ENCODE data around the gene UBE3B.

UBE3B gene

DNA sequence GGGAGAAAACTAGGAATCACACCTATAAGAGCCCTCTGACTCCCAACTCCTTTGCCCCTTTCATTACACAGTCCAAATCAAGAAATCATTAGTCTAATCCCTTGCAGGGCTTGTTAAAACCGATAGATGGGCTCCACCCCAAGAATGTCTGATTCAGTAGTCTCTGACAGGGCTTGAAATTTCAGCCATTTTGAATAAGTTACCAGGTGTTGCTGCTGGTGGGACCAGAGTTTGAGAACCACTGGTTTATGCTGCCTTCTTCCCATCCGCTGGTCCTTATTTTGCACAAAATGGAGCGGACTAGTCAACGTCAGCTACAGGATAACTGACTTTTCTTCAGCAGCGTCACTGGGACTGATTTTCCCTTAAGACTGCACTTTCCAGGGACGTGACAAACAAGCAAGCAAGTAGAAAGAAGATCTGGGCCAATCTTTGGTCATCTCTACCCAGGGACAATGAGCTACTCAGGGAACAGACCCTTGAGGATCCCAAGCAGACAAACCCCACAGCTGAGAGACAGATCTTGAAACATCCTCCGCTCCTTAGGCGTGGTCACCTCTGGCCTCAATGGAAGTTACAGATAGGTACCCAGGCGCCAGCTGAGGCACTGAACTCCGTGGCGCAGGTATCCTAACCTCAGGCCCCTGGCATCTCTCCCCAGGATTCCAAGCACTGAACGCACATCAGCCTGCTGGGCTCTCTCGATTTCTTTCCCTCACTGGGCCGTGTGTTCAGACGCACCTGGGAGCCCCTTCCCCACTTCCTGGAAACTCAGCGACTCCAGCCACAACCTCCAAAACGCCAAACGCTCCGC is 1.2 kb upstream of the UBE3B start:
- TF ChIP-seq POLR2A (IDR thresholded peaks at IDR 0.05; ENCODE audit: extremely low read depth, insufficient read length), result no peak
- no peak for TF ChIP-seq CTCF (IDR thresholded peaks at IDR 0.05; ENCODE audit: low read depth, low read length)
- no peak for TF ChIP-seq MAX (IDR thresholded peaks at IDR 0.05; ENCODE audit: low read depth, low read length)
- no peak for TF ChIP-seq MYC (IDR thresholded peaks at IDR 0.05; ENCODE audit: low read depth, low read length)
- peak overlapping the region; percentile 99 for H3K4me3 ChIP-seq (ENCODE audit: low read depth, low read length)
- no peak for DNase-seq (ENCODE audit: low read depth)

DNA sequence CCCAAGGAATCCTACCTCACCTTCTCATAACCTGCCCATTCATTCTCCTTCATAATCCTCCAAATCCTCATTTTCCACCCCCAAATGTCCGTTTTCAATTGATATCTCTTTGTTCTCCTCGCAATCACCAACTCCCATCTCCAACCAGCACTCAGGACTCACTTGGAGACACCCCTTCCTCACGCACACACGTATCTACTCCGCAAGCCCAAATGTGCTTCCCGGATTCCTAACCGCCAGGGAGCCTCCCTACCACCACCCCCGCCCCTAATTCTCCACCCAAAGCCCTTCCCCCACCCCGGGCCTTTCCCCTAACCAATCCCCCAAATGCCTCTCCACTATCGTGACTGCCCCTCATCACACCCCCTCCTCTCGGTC is 638 bp upstream of the UBE3B start:
- H3K4me3 ChIP-seq (ENCODE audit: low read depth, low read length), result peak overlapping the region; percentile 99
- no peak for DNase-seq (ENCODE audit: low read depth)
- TF ChIP-seq MYC (IDR thresholded peaks at IDR 0.05; ENCODE audit: low read depth, low read length) (no peak), MAX (IDR thresholded peaks at IDR 0.05; ENCODE audit: low read depth, low read length) (no peak), POLR2A (IDR thresholded peaks at IDR 0.05; ENCODE audit: extremely low read depth, insufficient read length) (no peak), CTCF (IDR thresholded peaks at IDR 0.05; ENCODE audit: low read depth, low read length) (no peak)

DNA sequence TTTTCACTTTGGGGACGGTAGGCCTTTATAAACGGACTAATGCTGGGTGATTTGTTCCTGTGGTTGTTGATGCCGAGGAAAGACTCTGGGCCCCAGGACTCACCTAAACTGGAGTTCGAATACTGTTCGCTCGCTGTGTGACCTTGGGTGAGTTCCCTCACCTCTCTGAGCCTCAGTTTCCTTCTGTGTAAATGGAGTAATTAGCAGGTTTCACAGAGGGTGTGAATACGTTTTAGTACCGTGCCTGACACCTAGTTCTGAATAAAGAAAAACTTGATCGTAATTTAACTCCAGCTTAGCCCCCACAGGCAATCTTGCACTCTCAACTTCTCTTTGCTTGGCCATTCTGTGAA is 505 bp downstream of the UBE3B start:
- DNase-seq (ENCODE audit: low read depth), result no peak
- TF ChIP-seq MAX (IDR thresholded peaks at IDR 0.05; ENCODE audit: low read depth, low read length), result no peak
- TF ChIP-seq MYC (IDR thresholded peaks at IDR 0.05; ENCODE audit: low read depth, low read length), result no peak
- TF ChIP-seq POLR2A (IDR thresholded peaks at IDR 0.05; ENCODE audit: extremely low read depth, insufficient read length), result no peak
- no peak for TF ChIP-seq CTCF (IDR thresholded peaks at IDR 0.05; ENCODE audit: low read depth, low read length)
- peak overlapping the region; percentile 99 for H3K4me3 ChIP-seq (ENCODE audit: low read depth, low read length)

DNA sequence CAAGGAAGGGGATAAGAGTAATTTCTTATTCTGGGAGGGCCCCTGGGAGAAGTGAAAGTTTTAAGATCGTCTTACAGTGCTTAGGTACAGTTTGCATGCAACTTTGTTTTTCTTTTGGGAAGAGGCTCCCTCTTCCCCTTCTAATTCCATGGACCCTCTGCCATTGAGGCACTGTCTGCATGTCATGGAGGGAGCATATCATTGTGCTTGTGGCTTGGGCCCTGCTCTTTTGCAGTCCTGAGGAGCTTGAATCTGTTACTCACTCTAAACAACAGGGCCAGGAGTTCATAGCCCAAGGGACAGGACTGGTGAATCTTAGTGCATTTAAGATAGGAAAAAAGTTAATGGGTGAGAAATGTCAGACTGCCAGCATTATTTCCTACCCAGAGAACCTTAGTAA is 2.3 kb downstream of the UBE3B start:
- no peak for DNase-seq (ENCODE audit: low read depth)
- TF ChIP-seq CTCF (IDR thresholded peaks at IDR 0.05; ENCODE audit: low read depth, low read length) (no peak), POLR2A (IDR thresholded peaks at IDR 0.05; ENCODE audit: extremely low read depth, insufficient read length) (no peak), MAX (IDR thresholded peaks at IDR 0.05; ENCODE audit: low read depth, low read length) (no peak), MYC (IDR thresholded peaks at IDR 0.05; ENCODE audit: low read depth, low read length) (no peak)
- no peak overlapping the region for H3K4me3 ChIP-seq (ENCODE audit: low read depth, low read length)

- no peak for DNase-seq (ENCODE audit: low read depth)
- TF ChIP-seq POLR2A (IDR thresholded peaks at IDR 0.05; ENCODE audit: extremely low read depth, insufficient read length) (no peak), MAX (IDR thresholded peaks at IDR 0.05; ENCODE audit: low read depth, low read length) (no peak), CTCF (IDR thresholded peaks at IDR 0.05; ENCODE audit: low read depth, low read length) (no peak), MYC (IDR thresholded peaks at IDR 0.05; ENCODE audit: low read depth, low read length) (no peak)
- H3K4me3 ChIP-seq (ENCODE audit: low read depth, low read length), result no peak overlapping the region
Observed at GRCh38 chr12:109480356-109480755, 2.9 kb downstream of the UBE3B start.

All from NB4 (cell line).